Prostate gland (tissue), 2 donors: ENCODE data around the gene HOXC5.

Source experiments
- CTCF ChIP-seq, 4 experiments: fragments of 200-600 bp in 2 of 4; fragments of 450-650 bp in 2 of 4; sonication (generic) in 2 of 4; IDR thresholded peaks; 1 replicate in 3 of 4; 2 replicates in 1 of 4; pipeline ENCODE4 v1.5.1; 2016 to 2019; ENCODE audit warnings: antibody characterized with exemption in 4 of 4, mild to moderate bottlenecking in 2 of 4, moderate library complexity in 2 of 4
- POLR2A ChIP-seq: fragments of 450-650 bp; IDR thresholded peaks from one replicate; pipeline ENCODE4 v1.6.1; 2016; ENCODE audit warnings: antibody characterized with exemption, mild to moderate bottlenecking

GRCh38 chr12:54034785-54035310 is 2.0 kb downstream of the HOXC5 start:
- TF ChIP-seq CTCF (IDR thresholded peaks at IDR 0.05) (no peak), POLR2A (no peak)
